NCI-H446 (cell line): ENCODE results near the gene DDX1.

Experiments
- DNase-seq, 2 experiments: peaks; one replicate each; lab custom pipeline; 2025; lab: John Stamatoyannopoulos, UW

The DDX1 gene

DNA sequence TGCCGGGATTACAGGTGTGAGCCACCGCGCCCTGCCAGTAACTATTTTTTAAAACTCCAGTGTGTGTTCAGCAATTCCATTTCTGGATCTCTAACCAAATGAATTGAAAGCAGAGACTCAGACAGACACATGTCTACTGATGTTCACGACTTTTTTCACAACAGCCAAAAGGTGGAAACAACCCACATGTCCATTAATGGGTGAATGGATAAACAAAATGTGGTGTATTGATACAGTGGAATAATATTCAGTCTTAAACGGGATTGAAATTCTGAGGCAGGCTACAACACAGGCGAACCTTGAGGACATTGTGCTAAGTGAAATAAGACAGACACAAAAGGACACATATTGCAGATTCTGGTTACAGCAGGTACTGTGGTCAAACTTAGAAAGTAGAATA is 55.0 kb downstream of the DDX1 start:
- no peak for DNase-seq

- no peak for DNase-seq
Observed at GRCh38 chr2:15647622-15648590, 56.2 kb downstream of the DDX1 start.

GRCh38 chr2:15648593-15649525 is 57.2 kb downstream of the DDX1 start:
- DNase-seq, result no peak

- no peak for DNase-seq
Observed at GRCh38 chr2:15649561-15650255, 58.0 kb downstream of the DDX1 start.

DNA sequence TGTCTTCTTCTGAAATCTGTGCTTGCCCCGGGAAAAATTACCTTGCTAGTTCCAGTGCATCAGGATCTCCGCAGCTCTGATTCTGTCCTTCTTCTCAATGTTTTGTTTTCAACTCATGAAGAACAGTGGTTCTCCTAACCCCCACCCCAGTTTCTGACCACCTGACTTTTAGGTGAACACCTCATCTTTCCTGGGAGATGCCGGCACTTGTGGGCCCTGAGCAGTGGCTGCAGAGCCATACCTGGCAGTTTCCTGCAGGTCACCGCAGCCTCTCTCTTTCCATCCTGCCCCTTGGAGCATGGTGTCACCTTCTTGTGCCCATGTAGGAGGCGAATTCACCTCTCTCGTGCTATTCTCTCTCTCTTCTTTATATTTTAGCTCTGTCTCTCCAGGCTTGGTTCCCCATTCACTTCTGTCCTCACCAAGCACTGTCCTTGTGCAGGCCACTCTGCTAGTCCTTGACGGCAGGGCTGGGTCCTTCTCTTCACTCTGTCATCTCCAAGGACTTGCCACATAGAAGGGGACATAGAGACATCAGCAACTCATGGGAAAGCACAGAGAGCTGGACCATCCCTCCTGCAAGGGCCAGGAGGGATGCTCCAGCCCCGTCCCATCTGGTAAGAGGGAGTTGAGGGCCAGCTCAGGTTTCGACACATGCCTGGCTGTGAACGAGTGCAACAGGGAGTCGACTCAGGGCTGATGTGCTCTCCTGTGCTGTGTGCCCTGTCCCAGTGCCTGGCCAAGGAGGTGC is 59.1 kb downstream of the DDX1 start:
- no peak for DNase-seq

GRCh38 chr2:15651367-15651727 is 59.7 kb downstream of the DDX1 start:
- no peak for DNase-seq

DNA sequence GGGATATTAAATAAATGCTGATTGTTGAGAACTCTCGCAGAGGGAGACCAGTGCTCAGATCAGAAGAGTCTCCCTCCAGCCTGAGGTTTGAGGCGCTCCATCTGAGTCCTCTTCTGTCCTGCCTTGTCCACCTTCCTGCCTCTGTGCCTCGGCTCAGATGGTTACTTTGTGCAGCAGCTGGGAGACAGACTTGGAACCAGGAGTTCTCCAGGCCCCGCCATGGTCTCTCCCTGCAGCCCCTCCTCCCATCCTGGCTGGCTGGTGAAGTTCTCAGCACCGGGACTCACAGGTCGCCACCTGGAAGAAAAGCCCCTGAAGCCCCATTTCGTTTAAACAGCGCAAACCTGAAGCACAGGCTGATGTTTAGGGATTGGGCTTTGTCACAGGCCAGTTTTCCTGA is 60.6 kb downstream of the DDX1 start:
- DNase-seq, result no peak

DNA sequence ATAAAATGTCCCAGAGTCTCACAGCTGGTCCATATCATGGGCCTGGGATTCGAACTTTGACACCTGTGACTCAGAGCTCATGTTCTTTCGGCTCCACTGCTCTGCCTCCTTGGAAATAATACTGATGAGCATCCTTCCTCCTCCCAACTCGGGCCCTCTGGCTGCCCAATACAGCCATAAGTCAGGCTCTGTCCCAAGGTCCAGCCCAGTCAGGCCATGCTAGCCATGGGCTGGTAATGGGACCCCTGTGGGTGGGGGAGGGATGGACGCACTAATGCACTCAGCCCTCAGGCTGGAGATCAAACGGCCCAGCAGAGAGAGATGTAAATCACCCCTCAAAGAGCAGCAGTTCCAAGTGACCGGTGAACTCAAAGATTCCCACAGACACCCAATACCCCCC is 61.1 kb downstream of the DDX1 start:
- DNase-seq, result no peak

DNA sequence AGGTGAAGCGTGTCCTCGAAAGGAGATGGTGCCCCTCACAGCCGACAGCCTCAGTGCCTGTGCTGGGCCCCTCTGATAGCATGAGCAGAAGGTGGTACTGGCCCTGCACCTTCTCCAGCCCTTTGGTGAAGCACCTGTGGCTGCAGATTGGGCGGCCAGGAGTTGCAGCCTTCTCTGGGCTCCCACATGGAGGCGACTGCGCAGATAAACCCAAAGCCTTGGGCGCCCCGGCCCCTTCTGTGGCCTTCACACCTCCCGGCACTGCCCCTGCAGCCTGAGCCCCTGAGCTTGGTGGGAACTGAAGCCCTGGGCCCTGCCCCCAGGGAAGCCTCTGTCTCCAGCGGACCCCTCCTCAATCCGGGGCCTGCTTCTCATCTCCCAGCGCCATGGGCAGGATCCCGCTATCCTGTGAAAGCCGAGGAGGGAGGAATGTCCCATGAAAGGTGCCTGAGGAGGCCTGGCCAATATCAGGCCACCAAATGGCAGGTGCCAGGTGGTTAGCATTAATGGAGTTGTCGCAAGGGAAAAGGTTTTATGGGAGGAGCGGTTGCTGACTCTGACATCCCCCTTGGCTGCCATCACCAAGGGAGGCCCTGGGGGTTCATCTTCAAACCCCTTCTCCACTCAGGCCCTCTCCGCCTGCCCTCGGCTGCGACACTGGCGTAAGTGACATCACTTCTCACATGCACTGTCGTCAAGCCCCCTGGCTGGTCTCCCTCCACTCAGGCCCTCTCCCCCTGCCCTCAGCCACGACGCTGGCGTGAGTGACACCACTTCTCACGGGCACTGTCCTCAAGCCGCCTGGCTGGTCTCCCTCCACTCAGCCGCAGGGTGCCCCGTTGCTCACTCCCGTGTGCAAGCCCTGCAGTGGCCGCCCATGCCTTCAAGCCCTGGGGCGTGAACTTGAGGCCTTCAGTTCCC is 62.4 kb downstream of the DDX1 start:
- DNase-seq, result no peak

GRCh38 chr2:15654727-15655073 is 63.0 kb downstream of the DDX1 start:
- DNase-seq, result no peak

DNA sequence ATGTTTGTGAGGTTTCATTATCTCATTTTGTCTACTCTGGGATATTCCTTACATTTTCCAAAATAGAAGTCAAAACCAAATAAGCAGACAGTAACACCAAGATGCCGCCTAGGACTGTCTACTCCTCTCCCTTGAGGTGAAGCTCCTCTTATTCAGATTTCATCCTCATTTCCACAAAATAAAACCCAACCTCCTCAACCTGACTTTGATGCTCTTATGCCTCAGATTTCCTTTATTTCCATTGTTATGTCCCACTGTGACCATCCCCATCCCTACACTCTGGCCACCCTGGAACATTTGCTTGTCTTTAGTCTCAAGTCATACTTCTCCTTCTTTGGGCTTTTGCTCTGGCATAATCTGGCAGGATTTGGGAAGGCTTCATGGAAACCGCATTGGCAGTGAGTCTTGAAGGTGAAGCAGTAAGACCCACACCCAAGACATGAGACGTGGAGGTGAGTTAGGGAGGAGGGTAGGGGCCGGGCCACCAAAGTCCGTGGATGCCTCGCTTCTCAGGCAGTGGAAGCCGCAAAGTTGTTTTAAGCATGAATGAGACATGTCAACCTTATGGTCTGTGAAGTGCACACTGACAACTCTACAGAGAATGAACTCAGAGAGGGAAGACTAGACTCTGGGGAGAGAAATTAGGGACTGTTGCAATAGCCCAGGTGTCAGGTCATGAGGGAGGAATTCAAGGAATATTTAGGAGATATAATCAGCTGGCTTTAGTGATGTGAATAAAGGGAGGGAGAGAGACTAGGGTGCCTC is 63.6 kb downstream of the DDX1 start:
- no peak for DNase-seq

GRCh38 chr2:15656090-15656489 is 64.4 kb downstream of the DDX1 start:
- DNase-seq, result no peak

- no peak for DNase-seq
Observed at GRCh38 chr2:15657759-15658158, 66.1 kb downstream of the DDX1 start.

DNA sequence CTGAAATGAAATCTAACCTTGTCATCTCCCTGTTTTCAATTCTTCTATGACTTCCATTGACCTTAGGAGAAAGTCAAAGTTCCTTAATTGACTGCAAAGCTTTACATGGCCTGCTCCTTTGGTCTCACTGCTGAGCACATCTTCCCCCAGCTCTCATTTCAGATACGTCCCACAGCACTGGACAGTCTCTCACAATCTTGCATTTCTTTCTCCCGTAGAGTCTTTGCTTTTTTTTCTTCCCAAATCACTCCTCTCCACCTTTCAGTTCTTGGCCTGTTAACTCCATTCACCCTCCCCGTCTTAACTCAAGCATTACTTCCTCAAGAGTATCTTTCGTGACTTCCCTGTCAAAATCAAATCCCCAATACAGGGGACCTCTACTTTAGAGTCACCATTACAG is 67.2 kb downstream of the DDX1 start:
- no peak for DNase-seq

GRCh38 chr2:15660491-15661294 is 69.0 kb downstream of the DDX1 start:
- DNase-seq, result no peak

GRCh38 chr2:15661295-15661569 is 69.6 kb downstream of the DDX1 start:
- DNase-seq, result no peak

DNA sequence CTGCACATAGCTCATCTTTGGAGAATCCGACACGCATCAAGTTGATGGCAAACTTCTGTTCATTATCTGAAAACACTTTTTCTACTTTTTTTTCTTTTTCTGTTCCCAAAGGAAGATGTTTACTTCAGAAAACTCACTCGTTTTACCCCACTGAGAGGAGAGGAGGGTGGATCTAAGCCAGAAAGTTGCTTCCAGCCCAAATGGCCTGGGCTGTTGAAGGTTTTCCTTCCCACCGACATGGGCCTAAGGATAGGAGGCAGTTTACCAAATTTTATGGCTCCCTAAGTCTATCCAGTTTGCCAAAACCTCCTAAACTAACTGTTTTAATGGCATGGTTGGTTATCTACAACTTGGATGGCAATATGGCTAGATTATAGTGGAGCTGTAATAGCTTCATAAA is 70.4 kb downstream of the DDX1 start:
- DNase-seq, result no peak

DNA sequence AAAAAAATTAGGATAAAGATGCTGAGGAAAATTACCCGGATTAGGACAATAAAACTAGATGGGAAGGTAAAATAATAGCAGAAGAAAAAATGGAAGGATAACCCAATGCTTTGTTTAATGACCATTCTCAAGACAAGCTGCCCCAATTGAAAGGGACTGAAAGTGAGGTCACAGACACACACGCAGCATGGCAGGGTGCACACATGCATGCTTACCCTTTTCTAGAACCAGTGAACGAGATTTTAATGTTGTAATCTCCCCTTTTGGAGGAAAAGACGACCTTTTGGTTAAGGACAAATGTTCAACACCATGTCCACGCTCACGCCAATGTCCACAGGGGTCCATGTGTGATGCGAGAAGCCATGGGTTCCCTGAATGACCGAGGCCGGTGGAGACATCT is 70.9 kb downstream of the DDX1 start:
- DNase-seq, result no peak

DNA sequence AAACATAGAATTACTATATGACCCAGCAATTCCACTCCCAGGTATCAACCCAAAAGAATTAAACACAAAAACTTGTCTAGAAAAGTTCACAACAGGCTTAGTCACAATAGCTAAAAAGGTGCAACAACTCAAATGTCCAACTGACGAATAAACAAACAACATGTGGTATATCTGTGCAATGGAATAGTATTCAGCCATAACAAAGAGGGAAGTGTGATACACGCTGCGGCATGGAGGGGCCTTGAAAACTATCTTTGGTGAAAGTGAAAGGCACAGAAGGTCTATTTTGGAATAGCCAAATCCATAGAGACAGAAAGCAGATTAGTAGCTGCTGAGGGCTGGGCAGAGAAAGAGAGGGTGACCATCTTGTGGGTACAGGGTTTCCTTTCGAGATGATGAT is 72.1 kb downstream of the DDX1 start:
- no peak for DNase-seq
